Measurements from ENCODE around the gene LRRC27. TPM values are rescaled to one million over a fixed set of nuclear protein-coding genes. Genes with fewer than 3 reads are reported as not detected.

Gene LRRC27
- total and polyA plus RNA-seq, 2 of the 4 experiments (the other 2 are of a cell fraction) = 3.8 to 5.3 TPM

- TF ChIP-seq CTCF (conservative IDR thresholded peaks at IDR 0.05; ENCODE audit: low read depth, low read length) (no peak), POLR2A (IDR thresholded peaks at IDR 0.05; ENCODE audit: low read depth, low read length) (no peak)
These were observed 93.2 kb downstream of the LRRC27 start (continued) for GRCh38 chr10:132425029-132425756.

- POLR2A ChIA-PET (ENCODE audit: unreplicated experiment) = no interaction called here
- no peak overlapping the region for H2AK5ac ChIP-seq (ENCODE audit: low read depth, low read length)
- no peak for ATAC-seq (ENCODE audit: low read depth)
These were observed 93.8 kb downstream of the LRRC27 start for GRCh38 chr10:132425757-132426155.

More at GRCh38 chr10:132425757-132426155, 93.8 kb downstream of the LRRC27 start:
- intact Hi-C loops (cut with micrococcal nuclease) = no loop called here
- Histone ChIP-seq H4K5ac (ENCODE audit: low read depth, low read length) (no peak overlapping the region), H3K56ac (ENCODE audit: extremely low read depth, insufficient read depth, low read length) (no peak overlapping the region), H3K9me3 (ENCODE audit: control insufficient read depth, insufficient read depth, low read length) (no peaks in the 10 kb centered on the region), H2BK20ac (ENCODE audit: low read depth, low read length) (no peak overlapping the region), H2AK9ac (replicated peaks; ENCODE audit: low read depth, low read length, poor library complexity) (no peak overlapping the region), H3K4me1 (ENCODE audit: control insufficient read depth, insufficient read depth, low read length) (peaks cover 8% of the 10 kb centered on the region), H3K4me2 (ENCODE audit: low read depth, low read length) (no peak overlapping the region), H2BK5ac (ENCODE audit: low read depth, low read length, poor library complexity, severe bottlenecking) (no peak overlapping the region), H3K23ac (ENCODE audit: low read depth, low read length) (no peak overlapping the region), H4K8ac (ENCODE audit: low read depth in 2 of 2, low read length in 2 of 2) (no peak overlapping the region), H3K9ac (ENCODE audit: low read depth, low read length) (no peak overlapping the region), H2BK15ac (ENCODE audit: low read depth, low read length) (no peak overlapping the region), H3K14ac (replicated peaks; ENCODE audit: low read depth, low read length) (no peak overlapping the region), H3K4ac (ENCODE audit: low read depth, low read length) (no peak overlapping the region), H3K27me3 (ENCODE audit: control insufficient read depth, insufficient read depth, low read length) (no peaks in the 10 kb centered on the region), H3K18ac (ENCODE audit: low read depth, low read length) (no peak overlapping the region), H4K20me1 (ENCODE audit: insufficient read depth, low read length) (no peaks in the 10 kb centered on the region), H3K4me3 (ENCODE audit: insufficient read depth, low read depth, low read length) (no peak overlapping the region), H4K91ac (ENCODE audit: insufficient read depth, low read depth, low read length) (no peak overlapping the region), H2BK120ac (ENCODE audit: low read depth, low read length) (no peak overlapping the region), H3K9me1 (ENCODE audit: insufficient read depth, low read length) (peaks cover 12% of the 10 kb centered on the region), H3K36me3 (ENCODE audit: control insufficient read depth, insufficient read depth, low read length) (no peaks in the 10 kb centered on the region), H2AFZ (replicated peaks; ENCODE audit: low read length, poor library complexity) (peak overlapping the region; percentile 55), H3K27ac (ENCODE audit: insufficient read depth, low read length) (no peak overlapping the region), H3K79me1 (ENCODE audit: low read depth in 1 of 2, low read length in 2 of 2) (peaks cover 0 to 5% of the 10 kb centered on the region in 2 experiments; a peak in 1 of 4 replicates)
- 81% methylated on average over 6 of the region's 9 CpGs; no CpG with 5 or more reads in 1 of the 2 experiments for WGBS, 2 experiments (ENCODE audit: extremely low coverage in 2 of 2, insufficient read length in 1 of 2)
- in situ Hi-C loops (cut with MboI; ENCODE audit: low sequenced_read_pairs) = no loop called here
- no peak for DNase-seq
- BruUV-seq (replicated peaks) = no TSS peak
- CTCF ChIA-PET = no interaction called here
- dilution Hi-C loops (cut with HindIII; ENCODE audit: low sequenced_read_pairs, unreplicated experiment) = no loop called here
- TF ChIP-seq RCOR1 (IDR thresholded peaks at IDR 0.05; ENCODE audit: insufficient replicate concordance, low read length) = no peak
- TF ChIP-seq BHLHE40 (IDR thresholded peaks at IDR 0.05; ENCODE audit: low read depth, low read length) = no peak
- TF ChIP-seq MAFK (IDR thresholded peaks at IDR 0.05; ENCODE audit: low read depth, low read length) = no peak
- TF ChIP-seq SMC3 (IDR thresholded peaks at IDR 0.05; ENCODE audit: low read depth, low read length) = no peak
- TF ChIP-seq MXI1 (IDR thresholded peaks at IDR 0.05; ENCODE audit: borderline replicate concordance, low read depth, low read length) = no peak
- TF ChIP-seq ELK1 (IDR thresholded peaks at IDR 0.05; ENCODE audit: borderline replicate concordance, low read depth, low read length) = no peak
- no peak for TF ChIP-seq CHD1 (IDR thresholded peaks at IDR 0.05; ENCODE audit: low read depth, low read length)
- TF ChIP-seq MAZ (IDR thresholded peaks at IDR 0.05; ENCODE audit: borderline replicate concordance, low read depth, low read length) = no peak
- TF ChIP-seq FOS (IDR thresholded peaks at IDR 0.05; ENCODE audit: low read depth, low read length) = no peak
- TF ChIP-seq RFX5 (IDR thresholded peaks at IDR 0.05; ENCODE audit: low read depth, low read length) = no peak
- no peak for TF ChIP-seq NFE2L2 (IDR thresholded peaks at IDR 0.05; ENCODE audit: low read depth, low read length)
